ENCODE measurements around the gene IDH2. TPM values are rescaled to one million over a fixed set of nuclear protein-coding genes. Genes with fewer than 3 reads are reported as not detected.

Gene IDH2
- total RNA-seq, 1 experiment from 2014 or later: 48.1 TPM

DNA sequence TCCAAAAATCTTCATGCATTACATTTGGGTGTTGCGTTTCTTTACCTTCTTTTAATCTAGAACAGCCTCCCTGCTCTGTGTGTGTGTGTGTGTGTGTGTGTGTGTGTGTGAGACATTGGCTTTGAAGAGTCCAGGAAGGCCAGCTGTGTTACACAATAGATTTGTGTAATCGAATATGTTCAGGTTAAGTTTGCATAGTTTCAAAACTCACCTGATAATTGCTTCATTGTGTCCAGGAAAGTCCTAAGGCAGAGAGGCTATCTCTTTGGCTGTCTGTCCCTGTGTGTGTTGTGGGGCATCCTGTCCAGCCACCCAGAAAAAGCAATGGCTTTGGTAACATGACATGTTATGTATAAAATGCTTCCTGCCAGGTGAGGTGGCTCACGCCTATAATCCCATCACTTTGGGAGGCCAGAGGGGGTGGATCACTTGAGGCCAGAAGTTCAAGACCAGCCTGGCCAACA, 63.6 kb downstream of the IDH2 start:
- Histone ChIP-seq H3K9me3 (ENCODE audit: control insufficient read depth in 1 of 2, insufficient read depth in 1 of 2, low read depth in 1 of 2, low read length in 2 of 2) (no peaks in the 10 kb centered on the region), H3K4me3 (replicated peaks in 1 of 2; ENCODE audit: low read depth in 1 of 2, low read length in 2 of 2) (no peak overlapping the region), H3K36me3 (ENCODE audit: control insufficient read depth in 1 of 2, insufficient read depth in 2 of 2, low read length in 2 of 2) (no peaks in the 10 kb centered on the region), H3K27me3 (ENCODE audit: insufficient read depth, low read length) (no peaks in the 10 kb centered on the region), H3K4me2 (ENCODE audit: low read length) (no peak overlapping the region), H3K27ac (ENCODE audit: low read depth, low read length) (no peak overlapping the region), H2AFZ (ENCODE audit: low read depth, low read length, poor library complexity, severe bottlenecking) (no peak overlapping the region), H3K9me2 (ENCODE audit: insufficient read depth) (no peaks in the 10 kb centered on the region), H4K20me1 (ENCODE audit: insufficient read depth) (no peaks in the 10 kb centered on the region), H3K4me1 (ENCODE audit: control insufficient read depth in 1 of 2, insufficient read depth in 2 of 2, low read length in 2 of 2) (peaks cover 7 to 34% of the 10 kb centered on the region in 2 experiments), H3K9ac (ENCODE audit: low read length) (no peak overlapping the region), H3K79me2 (ENCODE audit: insufficient read depth, low read length) (no peaks in the 10 kb centered on the region)
- intact Hi-C loops (cut with micrococcal nuclease): no loop called here
- ChIA-PET POLR2A (no interaction called here), CTCF (no interaction called here), RAD21 (ENCODE audit: low non-redundant PET in 1 of 2, low total read pairs in 2 of 2, uncharacterized antibody in 2 of 2, unreplicated experiment in 2 of 2) (no interaction called here)
- no peak for DNase-seq (ENCODE audit: low read depth, low spot score)
- no peak for ATAC-seq
- TF ChIP-seq CEBPB (IDR thresholded peaks at IDR 0.05; ENCODE audit: low read depth) (no peak), ZFX (IDR thresholded peaks at IDR 0.05) (no peak), FOSL1 (IDR thresholded peaks at IDR 0.05; ENCODE audit: low read depth) (no peak), ELF1 (IDR thresholded peaks at IDR 0.05; ENCODE audit: borderline replicate concordance, low read depth) (no peak), POLR2AphosphoS5 (IDR thresholded peaks at IDR 0.05; ENCODE audit: low read depth, low read length) (no peak), EZH2 (IDR thresholded peaks at IDR 0.05) (no peak), POLR2A (IDR thresholded peaks at IDR 0.05; ENCODE audit: borderline replicate concordance, extremely low read depth, insufficient read depth, insufficient read length) (no peak), CBX3 (IDR thresholded peaks at IDR 0.05; ENCODE audit: low read depth) (no peak), JUND (IDR thresholded peaks at IDR 0.05) (no peak), SP1 (IDR thresholded peaks at IDR 0.05; ENCODE audit: low read depth) (no peak), SRF (IDR thresholded peaks at IDR 0.05; ENCODE audit: low read depth) (no peak), TCF7L2 (IDR thresholded peaks at IDR 0.05; ENCODE audit: borderline replicate concordance, extremely low read depth, insufficient read depth, insufficient read length) (no peak), YY1 (IDR thresholded peaks at IDR 0.05; ENCODE audit: extremely low read depth, insufficient replicate concordance, low read depth, low read length) (no peak), EZH2phosphoT487 (IDR thresholded peaks at IDR 0.05; ENCODE audit: borderline replicate concordance) (no peak), ZNF274 (IDR thresholded peaks at IDR 0.05; ENCODE audit: low read depth, low read length) (no peak)
- TF ChIP-seq, protein P1, sequence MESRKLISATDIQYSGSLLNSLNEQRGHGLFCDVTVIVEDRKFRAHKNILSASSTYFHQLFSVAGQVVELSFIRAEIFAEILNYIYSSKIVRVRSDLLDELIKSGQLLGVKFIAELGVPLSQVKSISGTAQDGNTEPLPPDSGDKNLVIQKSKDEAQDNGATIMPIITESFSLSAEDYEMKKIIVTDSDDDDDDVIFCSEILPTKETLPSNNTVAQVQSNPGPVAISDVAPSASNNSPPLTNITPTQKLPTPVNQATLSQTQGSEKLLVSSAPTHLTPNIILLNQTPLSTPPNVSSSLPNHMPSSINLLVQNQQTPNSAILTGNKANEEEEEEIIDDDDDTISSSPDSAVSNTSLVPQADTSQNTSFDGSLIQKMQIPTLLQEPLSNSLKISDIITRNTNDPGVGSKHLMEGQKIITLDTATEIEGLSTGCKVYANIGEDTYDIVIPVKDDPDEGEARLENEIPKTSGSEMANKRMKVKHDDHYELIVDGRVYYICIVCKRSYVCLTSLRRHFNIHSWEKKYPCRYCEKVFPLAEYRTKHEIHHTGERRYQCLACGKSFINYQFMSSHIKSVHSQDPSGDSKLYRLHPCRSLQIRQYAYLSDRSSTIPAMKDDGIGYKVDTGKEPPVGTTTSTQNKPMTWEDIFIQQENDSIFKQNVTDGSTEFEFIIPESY (IDR thresholded peaks at IDR 0.05; ENCODE audit: extremely low read depth, insufficient replicate concordance, low read length): no peak
- TF ChIP-seq, protein P2, sequence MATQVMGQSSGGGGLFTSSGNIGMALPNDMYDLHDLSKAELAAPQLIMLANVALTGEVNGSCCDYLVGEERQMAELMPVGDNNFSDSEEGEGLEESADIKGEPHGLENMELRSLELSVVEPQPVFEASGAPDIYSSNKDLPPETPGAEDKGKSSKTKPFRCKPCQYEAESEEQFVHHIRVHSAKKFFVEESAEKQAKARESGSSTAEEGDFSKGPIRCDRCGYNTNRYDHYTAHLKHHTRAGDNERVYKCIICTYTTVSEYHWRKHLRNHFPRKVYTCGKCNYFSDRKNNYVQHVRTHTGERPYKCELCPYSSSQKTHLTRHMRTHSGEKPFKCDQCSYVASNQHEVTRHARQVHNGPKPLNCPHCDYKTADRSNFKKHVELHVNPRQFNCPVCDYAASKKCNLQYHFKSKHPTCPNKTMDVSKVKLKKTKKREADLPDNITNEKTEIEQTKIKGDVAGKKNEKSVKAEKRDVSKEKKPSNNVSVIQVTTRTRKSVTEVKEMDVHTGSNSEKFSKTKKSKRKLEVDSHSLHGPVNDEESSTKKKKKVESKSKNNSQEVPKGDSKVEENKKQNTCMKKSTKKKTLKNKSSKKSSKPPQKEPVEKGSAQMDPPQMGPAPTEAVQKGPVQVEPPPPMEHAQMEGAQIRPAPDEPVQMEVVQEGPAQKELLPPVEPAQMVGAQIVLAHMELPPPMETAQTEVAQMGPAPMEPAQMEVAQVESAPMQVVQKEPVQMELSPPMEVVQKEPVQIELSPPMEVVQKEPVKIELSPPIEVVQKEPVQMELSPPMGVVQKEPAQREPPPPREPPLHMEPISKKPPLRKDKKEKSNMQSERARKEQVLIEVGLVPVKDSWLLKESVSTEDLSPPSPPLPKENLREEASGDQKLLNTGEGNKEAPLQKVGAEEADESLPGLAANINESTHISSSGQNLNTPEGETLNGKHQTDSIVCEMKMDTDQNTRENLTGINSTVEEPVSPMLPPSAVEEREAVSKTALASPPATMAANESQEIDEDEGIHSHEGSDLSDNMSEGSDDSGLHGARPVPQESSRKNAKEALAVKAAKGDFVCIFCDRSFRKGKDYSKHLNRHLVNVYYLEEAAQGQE (IDR thresholded peaks at IDR 0.05; ENCODE audit: low read depth): no peak
- TF ChIP-seq, protein P3, sequence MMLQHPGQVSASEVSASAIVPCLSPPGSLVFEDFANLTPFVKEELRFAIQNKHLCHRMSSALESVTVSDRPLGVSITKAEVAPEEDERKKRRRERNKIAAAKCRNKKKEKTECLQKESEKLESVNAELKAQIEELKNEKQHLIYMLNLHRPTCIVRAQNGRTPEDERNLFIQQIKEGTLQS (IDR thresholded peaks at IDR 0.05): no peak
- TF ChIP-seq, protein P4, sequence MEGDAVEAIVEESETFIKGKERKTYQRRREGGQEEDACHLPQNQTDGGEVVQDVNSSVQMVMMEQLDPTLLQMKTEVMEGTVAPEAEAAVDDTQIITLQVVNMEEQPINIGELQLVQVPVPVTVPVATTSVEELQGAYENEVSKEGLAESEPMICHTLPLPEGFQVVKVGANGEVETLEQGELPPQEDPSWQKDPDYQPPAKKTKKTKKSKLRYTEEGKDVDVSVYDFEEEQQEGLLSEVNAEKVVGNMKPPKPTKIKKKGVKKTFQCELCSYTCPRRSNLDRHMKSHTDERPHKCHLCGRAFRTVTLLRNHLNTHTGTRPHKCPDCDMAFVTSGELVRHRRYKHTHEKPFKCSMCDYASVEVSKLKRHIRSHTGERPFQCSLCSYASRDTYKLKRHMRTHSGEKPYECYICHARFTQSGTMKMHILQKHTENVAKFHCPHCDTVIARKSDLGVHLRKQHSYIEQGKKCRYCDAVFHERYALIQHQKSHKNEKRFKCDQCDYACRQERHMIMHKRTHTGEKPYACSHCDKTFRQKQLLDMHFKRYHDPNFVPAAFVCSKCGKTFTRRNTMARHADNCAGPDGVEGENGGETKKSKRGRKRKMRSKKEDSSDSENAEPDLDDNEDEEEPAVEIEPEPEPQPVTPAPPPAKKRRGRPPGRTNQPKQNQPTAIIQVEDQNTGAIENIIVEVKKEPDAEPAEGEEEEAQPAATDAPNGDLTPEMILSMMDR (IDR thresholded peaks at IDR 0.05 in 2 of 3, conservative IDR thresholded peaks at IDR 0.05 in 1 of 3; ENCODE audit: borderline replicate concordance in 1 of 3, insufficient read depth in 1 of 3, low read depth in 2 of 3, low read length in 2 of 3): no peak
- TF ChIP-seq, protein P5, sequence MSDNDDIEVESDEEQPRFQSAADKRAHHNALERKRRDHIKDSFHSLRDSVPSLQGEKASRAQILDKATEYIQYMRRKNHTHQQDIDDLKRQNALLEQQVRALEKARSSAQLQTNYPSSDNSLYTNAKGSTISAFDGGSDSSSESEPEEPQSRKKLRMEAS (IDR thresholded peaks at IDR 0.05): no peak
- no TSS peak for BruUV-seq (replicated peaks)
